Measurements from ENCODE around the gene PLA2G4C. TPM values are rescaled to one million over a fixed set of nuclear protein-coding genes. Genes with fewer than 3 reads are reported as not detected.

The PLA2G4C gene
- total RNA-seq (10 to 100 TPM; 24.7 to 39.6 (median 29.3) TPM), polyA plus RNA-seq (30.1 TPM)
- long read RNA-seq, donor 1, transcript PLA2G4C-222 (17 exons, 1,984 nt), result major isoform, 28 of 53 reads
- long read RNA-seq, donor 1, transcript PLA2G4C-201 (17 exons, 2,496 nt), result minor isoform, 5 of 53 reads
- long read RNA-seq, donor 1, partial matches to known transcripts, result 6 of 53 reads
- long read RNA-seq, donor 1, other reads (novel, unspliced or antisense), result 13 of 53 reads
- long read RNA-seq, donor 2, transcript PLA2G4C-222 (17 exons, 1,984 nt), result major isoform, 9 of 20 reads
- long read RNA-seq, donor 2, partial matches to known transcripts, result 2 of 20 reads
- long read RNA-seq, donor 2, other reads (novel, unspliced or antisense), result 6 of 20 reads
- long read RNA-seq, donor 3, transcript PLA2G4C-222 (17 exons, 1,984 nt), result major isoform, 51 of 95 reads
- long read RNA-seq, donor 3, partial matches to known transcripts, result 14 of 95 reads
- long read RNA-seq, donor 3, other reads (novel, unspliced or antisense), result 25 of 95 reads
- long read RNA-seq, donor 4, transcript PLA2G4C-222 (17 exons, 1,984 nt), result major isoform, 12 of 29 reads
- long read RNA-seq, donor 4, partial matches to known transcripts, result 1 of 29 reads
- long read RNA-seq, donor 4, other reads (novel, unspliced or antisense), result 12 of 29 reads

GRCh38 chr19:48110350-48110966 lies at the start of gene PLA2G4C:
PLA2G4C (minus strand) TSS chr19:48110817; CDS start chr19:48106529, 4,288 bp downstream.
- peaks cover 3% of the 10 kb centered on the region for H3K4me1 ChIP-seq (ENCODE audit: control insufficient read depth, insufficient read depth, low read length)
- intact Hi-C loops (cut with DNase I), result no loop called here
- no peaks in the 10 kb centered on the region for H3K27me3 ChIP-seq (ENCODE audit: control insufficient read depth, insufficient read depth)
- H3K27ac ChIP-seq (ENCODE audit: low read length), result peak within 1 kb of the TSS; percentile 100
- H3K9me3 ChIP-seq (ENCODE audit: control insufficient read depth, low read length), result no peaks in the 10 kb centered on the region
- H3K4me3 ChIP-seq (ENCODE audit: low read length), result peak within 1 kb of the TSS; percentile 55
- peak; percentile 94 for ATAC-seq
- DNase-seq, result peak; percentile 95 to 97 (median 97)
- WGBS, result under 1% methylated on average over 27 of the region's 27 CpGs

GRCh38 chr19:48158210-48158790 lies 47.7 kb upstream of the PLA2G4C start:
- DNase-seq, result peak in 1 of 3 donors; percentile 58
- intact Hi-C loops (cut with DNase I), result no loop called here

GRCh38 chr19:48154003-48154402 lies 43.4 kb upstream of the PLA2G4C start:
- DNase-seq (peak in 1 of 3 donors; percentile 21), ATAC-seq (no peak)
- no peaks in the 10 kb centered on the region for H3K9me3 ChIP-seq (ENCODE audit: control insufficient read depth, low read length)
- H3K27ac ChIP-seq (ENCODE audit: low read length), result no peak overlapping the region
- no peaks in the 10 kb centered on the region for H3K4me1 ChIP-seq (ENCODE audit: control insufficient read depth, insufficient read depth, low read length)
- H3K4me3 ChIP-seq (ENCODE audit: low read length), result no peak overlapping the region
- WGBS, result 54% methylated on average over 9 of the region's 9 CpGs
- H3K27me3 ChIP-seq (ENCODE audit: control insufficient read depth, insufficient read depth), result no peaks in the 10 kb centered on the region
- intact Hi-C loops (cut with DNase I), result loop anchor here in 2 of 4 donors (5.0 kb wide), 2 partner anchors 37 to 47 kb away; no protein-coding TSS in a partner anchor

More at GRCh38 chr19:48158210-48158790, 47.7 kb upstream of the PLA2G4C start:
- Histone ChIP-seq H3K4me1 (ENCODE audit: control insufficient read depth, insufficient read depth, low read length) (no peaks in the 10 kb centered on the region), H3K9me3 (ENCODE audit: control insufficient read depth, low read length) (no peaks in the 10 kb centered on the region), H3K4me3 (ENCODE audit: low read length) (no peak overlapping the region), H3K27me3 (ENCODE audit: control insufficient read depth, insufficient read depth) (no peaks in the 10 kb centered on the region), H3K27ac (ENCODE audit: low read length) (peak overlapping the region; percentile 45)
- ATAC-seq, result peak; percentile 53 to 65
- WGBS, result 63% methylated on average over 12 of the region's 12 CpGs

DNA sequence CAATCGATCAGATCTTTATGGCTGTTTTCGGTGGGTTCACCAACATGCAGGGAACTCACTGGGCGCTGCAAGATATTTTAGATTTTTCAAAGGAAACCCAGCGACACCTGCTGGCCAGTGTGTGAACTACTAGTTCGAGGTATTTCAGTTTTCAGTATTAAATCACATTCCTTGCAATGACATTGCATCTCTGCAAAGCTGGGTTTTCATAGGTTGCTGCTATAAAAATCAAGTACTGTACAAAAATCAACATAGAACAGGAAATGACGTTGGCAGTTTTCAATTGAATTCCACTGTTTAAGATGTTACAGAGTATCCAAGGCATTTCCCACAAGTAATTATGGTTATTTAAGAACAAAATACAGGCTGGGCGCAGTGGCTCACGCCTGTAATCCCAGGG lies 41.9 kb upstream of the PLA2G4C start:
- H3K27me3 ChIP-seq (ENCODE audit: control insufficient read depth, insufficient read depth), result no peaks in the 10 kb centered on the region
- WGBS, result 28% methylated on average over 8 of the region's 8 CpGs
- peak in 2 of 3 donors; percentile 46 to 82 for DNase-seq
- H3K9me3 ChIP-seq (ENCODE audit: control insufficient read depth, low read length), result no peaks in the 10 kb centered on the region
- ATAC-seq, result peak; percentile 36 to 59
- intact Hi-C loops (cut with DNase I), result loop anchor here (2.0 to 5.0 kb wide), 3 partner anchors 35 to 46 kb away; no protein-coding TSS in a partner anchor
- H3K4me1 ChIP-seq (ENCODE audit: control insufficient read depth, insufficient read depth, low read length), result no peaks in the 10 kb centered on the region
- no peak overlapping the region for H3K4me3 ChIP-seq (ENCODE audit: low read length)
- no peak overlapping the region for H3K27ac ChIP-seq (ENCODE audit: low read length)

DNA sequence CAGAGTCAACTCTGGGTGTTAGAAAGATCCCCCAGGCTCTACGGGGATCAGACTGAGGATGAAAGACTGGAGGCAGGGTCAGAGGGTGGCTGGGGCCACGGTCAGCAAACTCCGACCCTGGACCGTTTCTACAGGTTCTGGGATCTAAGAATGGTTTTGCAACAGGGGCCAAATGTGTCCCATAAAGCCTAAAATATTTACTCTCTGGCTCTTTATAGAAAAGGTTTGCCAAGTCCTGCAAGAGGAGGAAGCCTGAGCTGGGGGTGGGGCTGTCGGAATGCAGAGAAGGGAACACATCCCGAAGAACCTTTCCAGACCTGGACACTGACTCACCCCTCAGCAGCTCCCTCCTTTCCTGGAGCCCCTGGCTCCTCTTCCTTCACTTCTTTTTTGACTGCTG lies 38.8 kb upstream of the PLA2G4C start:
- no peak for ATAC-seq
- 71% methylated on average over 6 of the region's 6 CpGs for WGBS
- H3K9me3 ChIP-seq (ENCODE audit: control insufficient read depth, low read length), result no peaks in the 10 kb centered on the region
- intact Hi-C loops (cut with DNase I), result loop anchor here in 1 of 4 donors (5.0 kb wide), 1 partner anchor 42 kb away; no protein-coding TSS in a partner anchor
- no peaks in the 10 kb centered on the region for H3K27me3 ChIP-seq (ENCODE audit: control insufficient read depth, insufficient read depth)
- no peak overlapping the region for H3K4me3 ChIP-seq (ENCODE audit: low read length)
- H3K27ac ChIP-seq (ENCODE audit: low read length), result no peak overlapping the region
- DNase-seq, result no peak
- no peaks in the 10 kb centered on the region for H3K4me1 ChIP-seq (ENCODE audit: control insufficient read depth, insufficient read depth, low read length)

GRCh38 chr19:48148576-48148975 lies 38.0 kb upstream of the PLA2G4C start:
- no peak for ATAC-seq
- 91% methylated on average over 9 of the region's 9 CpGs for WGBS
- Histone ChIP-seq H3K27ac (ENCODE audit: low read length) (no peak overlapping the region), H3K9me3 (ENCODE audit: control insufficient read depth, low read length) (no peaks in the 10 kb centered on the region), H3K4me1 (ENCODE audit: control insufficient read depth, insufficient read depth, low read length) (no peaks in the 10 kb centered on the region), H3K27me3 (ENCODE audit: control insufficient read depth, insufficient read depth) (no peaks in the 10 kb centered on the region), H3K4me3 (ENCODE audit: low read length) (no peak overlapping the region)
- intact Hi-C loops (cut with DNase I), result loop anchor here in 1 of 4 donors (5.0 kb wide), 1 partner anchor 41 kb away; no protein-coding TSS in a partner anchor
- peak in 1 of 3 donors; percentile 28 for DNase-seq

DNA sequence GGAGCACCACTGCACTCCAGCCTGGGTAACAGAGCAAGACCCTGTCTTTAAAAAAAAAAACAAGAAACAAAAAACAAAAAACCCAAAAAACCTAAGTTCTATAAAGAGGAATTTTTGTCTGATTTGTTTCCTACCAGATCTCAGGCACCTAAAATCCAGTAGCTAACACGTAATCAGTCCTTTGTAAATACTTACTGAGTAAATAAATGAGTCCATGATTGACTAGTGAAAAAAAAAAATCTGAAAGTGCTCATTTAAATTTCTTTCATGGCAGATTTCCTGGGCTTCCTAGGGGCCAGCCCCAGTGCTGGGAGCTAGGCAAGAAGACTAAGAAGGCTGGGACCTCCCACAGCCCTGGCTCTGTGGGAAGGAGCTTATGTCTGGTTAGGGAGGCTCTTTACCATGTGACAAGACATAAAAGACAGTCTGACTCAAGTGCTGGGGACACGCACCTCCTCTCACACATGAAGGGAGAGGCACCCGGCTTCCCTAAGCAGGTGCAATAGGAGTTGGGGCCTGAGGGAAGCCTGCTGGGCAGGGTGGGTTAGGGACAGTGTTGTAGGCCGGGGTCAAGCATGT lies 37.1 kb upstream of the PLA2G4C start:
- Histone ChIP-seq H3K27me3 (ENCODE audit: control insufficient read depth, insufficient read depth) (no peaks in the 10 kb centered on the region), H3K9me3 (ENCODE audit: control insufficient read depth, low read length) (no peaks in the 10 kb centered on the region), H3K4me3 (ENCODE audit: low read length) (no peak overlapping the region), H3K27ac (ENCODE audit: low read length) (no peak overlapping the region), H3K4me1 (ENCODE audit: control insufficient read depth, insufficient read depth, low read length) (no peaks in the 10 kb centered on the region)
- intact Hi-C loops (cut with DNase I), result loop anchor here in 1 of 4 donors (5.0 kb wide), 1 partner anchor 40 kb away; no protein-coding TSS in a partner anchor
- ATAC-seq, result no peak
- DNase-seq, result peak in 1 of 3 donors; percentile 8
- 85% methylated on average over 4 of the region's 4 CpGs for WGBS

DNA sequence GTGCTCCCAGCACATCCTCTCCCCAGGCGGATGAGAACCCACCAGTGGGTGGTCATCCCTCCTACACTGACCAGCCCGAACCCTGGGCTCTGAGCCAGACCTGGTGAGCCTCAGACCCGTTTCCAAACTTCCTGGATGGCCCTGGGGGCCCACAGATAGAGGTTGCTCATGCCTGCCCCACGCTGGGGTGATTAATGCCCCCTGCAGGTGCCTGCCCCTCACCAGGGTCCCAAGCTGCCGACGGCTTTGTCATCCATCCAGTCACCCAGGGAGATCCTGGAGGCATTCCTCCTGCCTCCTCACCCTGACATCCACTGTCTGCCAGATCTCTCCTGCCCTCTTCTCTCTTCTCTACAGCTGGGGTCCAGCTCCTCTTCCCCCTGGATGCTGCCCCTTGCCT lies 28.4 kb upstream of the PLA2G4C start:
- intact Hi-C loops (cut with DNase I), result no loop called here
- H3K27me3 ChIP-seq (ENCODE audit: control insufficient read depth, insufficient read depth), result no peaks in the 10 kb centered on the region
- no peak overlapping the region for H3K27ac ChIP-seq (ENCODE audit: low read length)
- H3K9me3 ChIP-seq (ENCODE audit: control insufficient read depth, low read length), result no peaks in the 10 kb centered on the region
- WGBS, result 75% methylated on average over 6 of the region's 6 CpGs
- DNase-seq (peak in 1 of 3 donors; percentile 18), ATAC-seq (no peak)
- no peak overlapping the region for H3K4me3 ChIP-seq (ENCODE audit: low read length)
- H3K4me1 ChIP-seq (ENCODE audit: control insufficient read depth, insufficient read depth, low read length), result no peaks in the 10 kb centered on the region

DNA sequence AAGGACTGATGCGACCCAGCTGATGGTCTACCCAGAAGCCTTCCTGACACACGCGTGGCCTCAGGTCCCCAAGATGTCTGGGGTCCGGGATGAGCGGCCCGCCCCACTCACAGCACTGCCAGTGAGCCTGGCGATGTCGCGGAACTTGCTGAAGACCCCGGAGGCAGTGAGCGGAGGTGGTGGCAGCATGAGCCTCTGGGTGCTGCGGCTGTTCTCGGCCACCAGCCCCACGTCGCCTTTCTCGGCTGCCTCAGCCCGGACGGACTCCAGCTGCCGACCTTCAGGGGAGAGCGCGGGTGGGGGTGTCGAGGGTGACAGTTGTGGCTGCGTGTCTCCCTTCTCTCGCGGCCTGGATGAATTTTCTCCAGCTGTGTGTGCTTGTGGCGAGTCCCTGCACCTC lies 26.8 kb upstream of the PLA2G4C start:
- Histone ChIP-seq H3K27me3 (ENCODE audit: control insufficient read depth, insufficient read depth) (no peaks in the 10 kb centered on the region), H3K27ac (ENCODE audit: low read length) (no peak overlapping the region), H3K4me3 (ENCODE audit: low read length) (no peak overlapping the region), H3K4me1 (ENCODE audit: control insufficient read depth, insufficient read depth, low read length) (no peaks in the 10 kb centered on the region), H3K9me3 (ENCODE audit: control insufficient read depth, low read length) (no peaks in the 10 kb centered on the region)
- ATAC-seq, result no peak
- intact Hi-C loops (cut with DNase I), result no loop called here
- peak in 1 of 3 donors; percentile 33 for DNase-seq
- WGBS, result 93% methylated on average over 26 of the region's 26 CpGs

GRCh38 chr19:48136547-48136946 lies 25.9 kb upstream of the PLA2G4C start:
- 96% methylated on average over 4 of the region's 4 CpGs for WGBS
- no peak for ATAC-seq

More at GRCh38 chr19:48136547-48136946, 25.9 kb upstream of the PLA2G4C start:
- Histone ChIP-seq H3K4me1 (ENCODE audit: control insufficient read depth, insufficient read depth, low read length) (no peaks in the 10 kb centered on the region), H3K27me3 (ENCODE audit: control insufficient read depth, insufficient read depth) (no peaks in the 10 kb centered on the region), H3K27ac (ENCODE audit: low read length) (no peak overlapping the region), H3K4me3 (ENCODE audit: low read length) (no peak overlapping the region), H3K9me3 (ENCODE audit: control insufficient read depth, low read length) (no peaks in the 10 kb centered on the region)
- DNase-seq, result peak in 1 of 3 donors; percentile 0
- intact Hi-C loops (cut with DNase I), result no loop called here

Data from right cardiac atrium (tissue), 5 donors.